Mesodermal cell (in vitro differentiated cells): ENCODE data around the gene CDH2.

Source experiments
- H3K27ac ChIP-seq: 2 replicates; pipeline ENCODE4 v1.7.0; 2013; ENCODE audit warnings: mild to moderate bottlenecking, low read depth, low read length, moderate library complexity; ENCODE audit not compliant: severe bottlenecking
- H3K36me3 ChIP-seq: 2 replicates; pipeline ENCODE4 v1.7.1; 2013; ENCODE audit warnings: mild to moderate bottlenecking, low read length, moderate library complexity; ENCODE audit not compliant: control insufficient read depth, insufficient read depth
- H3K4me1 ChIP-seq: one replicate; pipeline ENCODE4 v1.7.1; 2013; ENCODE audit warnings: mild to moderate bottlenecking, low read length; ENCODE audit not compliant: insufficient read depth, control insufficient read depth, poor library complexity, severe bottlenecking
- H3K4me3 ChIP-seq: 2 replicates; pipeline ENCODE4 v1.7.0; 2013; ENCODE audit warnings: low read length, control low read depth, mild to moderate bottlenecking; ENCODE audit not compliant: insufficient read depth, poor library complexity, severe bottlenecking; ENCODE audit errors: extremely low read depth
- H3K9me3 ChIP-seq: 2 replicates; pipeline ENCODE4 v1.7.1; 2013; ENCODE audit warnings: mild to moderate bottlenecking, low read length, moderate library complexity; ENCODE audit not compliant: control insufficient read depth
- WGBS, 2 experiments: methylation state at CpG; one replicate each; pipeline ENCODE4 v1.1.5; 2013; ENCODE audit warnings: missing lambda C conversion rate in 2 of 2; ENCODE audit not compliant: insufficient coverage in 2 of 2; 5-methylcytosine and 5-hydroxymethylcytosine counted together

The CDH2 gene

GRCh38 chr18:28019425-28020108, 157.4 kb downstream of the CDH2 start:
- Histone ChIP-seq H3K27ac (no peak overlapping the region), H3K4me3 (no peak overlapping the region), H3K4me1 (peaks cover 4% of the 10 kb centered on the region), H3K36me3 (peaks cover 12% of the 10 kb centered on the region), H3K9me3 (no peaks in the 10 kb centered on the region)
- WGBS, 2 experiments: 80 to 100% methylated on average over 1 of the region's 3 CpGs

DNA sequence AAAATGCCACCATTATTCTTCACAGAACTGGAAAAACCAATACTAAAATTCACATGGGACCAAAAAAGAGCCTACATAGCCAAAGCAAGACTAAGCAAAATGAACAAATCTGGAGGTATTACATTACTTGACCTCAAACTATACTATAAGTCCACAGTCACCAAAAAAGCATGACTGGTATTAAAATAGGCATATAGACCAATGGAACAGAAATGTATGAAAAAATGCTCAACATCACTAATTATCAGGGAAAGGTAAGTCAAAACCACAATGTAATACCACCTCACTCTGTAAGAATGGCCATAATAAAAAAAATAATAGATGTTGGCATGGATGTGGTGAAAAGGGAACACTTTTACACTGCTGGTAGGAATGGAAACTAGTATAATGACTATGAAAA, 158.6 kb downstream of the CDH2 start:
- H3K27ac ChIP-seq: no peak overlapping the region
- peaks cover 10% of the 10 kb centered on the region for H3K36me3 ChIP-seq
- H3K4me3 ChIP-seq: no peak overlapping the region
- peaks cover 12% of the 10 kb centered on the region for H3K4me1 ChIP-seq
- no peaks in the 10 kb centered on the region for H3K9me3 ChIP-seq

- peaks cover 20% of the 10 kb centered on the region for H3K36me3 ChIP-seq
- H3K9me3 ChIP-seq: no peaks in the 10 kb centered on the region
- H3K4me1 ChIP-seq: peaks cover 12% of the 10 kb centered on the region
- H3K27ac ChIP-seq: no peak overlapping the region
- no peak overlapping the region for H3K4me3 ChIP-seq
- WGBS, 2 experiments: 50 to 68% methylated on average over 2 of the region's 3 CpGs
Observed at GRCh38 chr18:28015671-28016070, 161.3 kb downstream of the CDH2 start.

- Histone ChIP-seq H3K4me1 (peaks cover 12% of the 10 kb centered on the region), H3K4me3 (no peak overlapping the region), H3K36me3 (peaks cover 40% of the 10 kb centered on the region), H3K27ac (no peak overlapping the region), H3K9me3 (no peaks in the 10 kb centered on the region)
- no CpG with 5 or more reads among the region's 1 CpG for WGBS, 2 experiments
Observed at GRCh38 chr18:28013066-28013465, 163.9 kb downstream of the CDH2 start.

- Histone ChIP-seq H3K4me1 (peaks cover 12% of the 10 kb centered on the region), H3K4me3 (no peak overlapping the region), H3K27ac (no peak overlapping the region), H3K36me3 (peaks cover 40% of the 10 kb centered on the region), H3K9me3 (no peaks in the 10 kb centered on the region)
Observed at GRCh38 chr18:28012336-28012735, 164.6 kb downstream of the CDH2 start.

DNA sequence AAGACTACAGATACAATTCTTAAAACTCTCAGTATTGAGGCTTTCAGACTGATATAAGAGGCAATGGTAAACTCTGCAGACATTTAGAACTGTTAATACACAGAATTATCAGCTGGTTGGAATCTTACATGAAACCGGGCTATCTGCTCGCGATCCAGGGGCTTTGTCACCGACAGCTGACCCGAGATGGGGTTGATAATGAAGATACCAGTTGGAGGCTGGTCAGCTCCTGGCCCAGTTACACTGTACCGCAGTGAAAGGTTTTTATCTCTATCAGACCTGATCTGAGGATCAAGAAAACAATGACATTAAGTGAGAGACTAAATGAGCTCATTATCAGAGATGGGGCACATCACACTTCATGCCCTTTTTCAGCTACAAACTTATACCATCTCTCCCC, 167.3 kb downstream of the CDH2 start:
- 87% methylated on average over 5 of the region's 6 CpGs; no CpG with 5 or more reads in 1 of the 2 experiments for WGBS, 2 experiments
- no peak overlapping the region for H3K27ac ChIP-seq
- no peaks in the 10 kb centered on the region for H3K9me3 ChIP-seq
- H3K36me3 ChIP-seq: peaks cover 62% of the 10 kb centered on the region
- no peak overlapping the region for H3K4me3 ChIP-seq
- peaks cover 12% of the 10 kb centered on the region for H3K4me1 ChIP-seq

DNA sequence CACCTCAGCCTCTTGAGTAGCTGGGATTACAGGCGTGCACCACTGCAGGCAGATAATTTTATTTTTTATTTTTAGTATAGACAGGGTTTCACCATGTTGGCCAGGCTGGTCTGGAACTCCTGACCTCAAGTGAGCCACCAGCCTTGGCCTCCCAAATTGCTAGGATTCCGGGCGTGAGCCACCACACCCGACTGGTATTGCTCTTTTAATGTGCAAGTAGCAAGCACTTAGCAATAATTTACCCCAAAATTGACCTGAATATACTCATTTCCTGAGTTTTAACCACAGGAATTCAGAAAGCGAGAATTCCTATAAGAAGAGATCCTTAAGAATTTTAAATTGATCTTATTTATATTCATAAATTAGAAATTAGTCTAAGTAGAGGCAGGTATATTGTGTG, 169.1 kb downstream of the CDH2 start:
- Histone ChIP-seq H3K9me3 (no peaks in the 10 kb centered on the region), H3K4me3 (no peak overlapping the region), H3K36me3 (peaks cover 74% of the 10 kb centered on the region), H3K27ac (no peak overlapping the region), H3K4me1 (peaks cover 4% of the 10 kb centered on the region)
- WGBS, 2 experiments: 100% methylated on average over 2 of the region's 5 CpGs

GRCh38 chr18:28005164-28005563, 171.8 kb downstream of the CDH2 start:
- peaks cover 81% of the 10 kb centered on the region for H3K36me3 ChIP-seq
- H3K4me1 ChIP-seq: peaks cover 4% of the 10 kb centered on the region
- H3K9me3 ChIP-seq: no peaks in the 10 kb centered on the region
- WGBS, 2 experiments: 80 to 92% methylated on average over 6 of the region's 7 CpGs
- no peak overlapping the region for H3K27ac ChIP-seq
- H3K4me3 ChIP-seq: no peak overlapping the region

- Histone ChIP-seq H3K27ac (no peak overlapping the region), H3K4me1 (peaks cover 4% of the 10 kb centered on the region), H3K36me3 (peaks cover 82% of the 10 kb centered on the region), H3K4me3 (no peak overlapping the region), H3K9me3 (no peaks in the 10 kb centered on the region)
- 100% methylated on average over 1 of the region's 1 CpG; no CpG with 5 or more reads in 1 of the 2 experiments for WGBS, 2 experiments
Observed at GRCh38 chr18:28004606-28005005, 172.3 kb downstream of the CDH2 start.

- Histone ChIP-seq H3K27ac (no peak overlapping the region), H3K4me3 (no peak overlapping the region), H3K36me3 (peaks cover 85% of the 10 kb centered on the region), H3K9me3 (no peaks in the 10 kb centered on the region), H3K4me1 (peaks cover 4% of the 10 kb centered on the region)
- WGBS, 2 experiments: 100% methylated on average over 1 to 3 of the region's 5 CpGs
Observed at GRCh38 chr18:28003451-28003850, 173.5 kb downstream of the CDH2 start.

GRCh38 chr18:28002841-28003240, 174.1 kb downstream of the CDH2 start:
- 87 to 94% methylated on average over 3 of the region's 5 CpGs for WGBS, 2 experiments

More at GRCh38 chr18:28002841-28003240, 174.1 kb downstream of the CDH2 start:
- Histone ChIP-seq H3K36me3 (peaks cover 86% of the 10 kb centered on the region), H3K4me1 (peaks cover 4% of the 10 kb centered on the region), H3K27ac (no peak overlapping the region), H3K4me3 (no peak overlapping the region), H3K9me3 (no peaks in the 10 kb centered on the region)
